OCI-LY7 (cell line): ENCODE data around the gene KDM2B. TPM values are rescaled to one million over a fixed set of nuclear protein-coding genes. Genes with fewer than 3 reads are reported as not detected.

Experiments used
- BruUV-seq: library from RNA; stranded (reverse); fragments of 400-500 nt; replicated peaks from 2 replicates; lab custom pipeline; 2021; lab: Mats Ljungman, UMichigan
- CTCF ChIA-PET: fragments of 300-600 bp; sonication (Branson Sonifier 250); formaldehyde crosslinking; loops from one replicate; lab custom pipeline; 2022; ENCODE audit warnings: antibody characterized with exemption; ENCODE audit not compliant: unreplicated experiment; lab: Charles Lee
- POLR2A ChIA-PET: fragments of 300-600 bp; sonication (Branson Sonifier 250); formaldehyde crosslinking; loops from one replicate; lab custom pipeline; 2022; ENCODE audit warnings: antibody characterized with exemption; lab: Charles Lee
- DNase-seq: peaks from one replicate; pipeline ENCODE4 v3.0.0-alpha.2; 2015; ENCODE audit warnings: low spot score
- H2AFZ ChIP-seq: fragments of 200-600 bp; sonication (generic), shearing (Covaris generic); 2 replicates; pipeline ENCODE4 v1.6.1; 2014; ENCODE audit warnings: mild to moderate bottlenecking, antibody characterized with exemption, low read length, moderate library complexity
- H3K27ac ChIP-seq: fragments of 200-600 bp; sonication (generic); 2 replicates; pipeline ENCODE4 v1.5.1; 2014; ENCODE audit warnings: mixed run types, low read depth, mild to moderate bottlenecking, moderate library complexity, low read length, inconsistent platforms; ENCODE audit not compliant: poor library complexity, severe bottlenecking
- H3K36me3 ChIP-seq: fragments of 200-600 bp; sonication (generic); 2 replicates; pipeline ENCODE4 v1.6.1; 2014; ENCODE audit warnings: mild to moderate bottlenecking, antibody characterized with exemption, low read length, moderate library complexity, mixed read lengths; ENCODE audit not compliant: insufficient read depth
- H3K4me1 ChIP-seq: fragments of 200-600 bp; sonication (generic); 2 replicates; pipeline ENCODE4 v1.5.1; 2014; ENCODE audit warnings: mild to moderate bottlenecking, low read length; ENCODE audit not compliant: insufficient read depth, poor library complexity, severe bottlenecking
- H3K4me2 ChIP-seq: fragments of 200-600 bp; sonication (generic); 2 replicates; pipeline ENCODE4 v1.6.1; 2014; ENCODE audit warnings: mild to moderate bottlenecking, low read length
- H3K4me3 ChIP-seq: fragments of 200-600 bp; sonication (generic); 2 replicates; pipeline ENCODE4 v1.5.1; 2014; ENCODE audit warnings: mild to moderate bottlenecking, low read depth, low read length; ENCODE audit not compliant: poor library complexity, severe bottlenecking
- H3K79me2 ChIP-seq: fragments of 200-600 bp; sonication (generic); 2 replicates; pipeline ENCODE4 v1.6.1; 2016; ENCODE audit warnings: low read depth, mild to moderate bottlenecking, low read length, moderate library complexity, mixed read lengths; ENCODE audit not compliant: insufficient read depth
- H3K9me2 ChIP-seq: fragments of 200-600 bp; sonication (generic); 2 replicates; pipeline ENCODE4 v1.6.1; 2016; ENCODE audit warnings: mild to moderate bottlenecking, low read length, mixed read lengths; ENCODE audit not compliant: insufficient read depth
- H3K9me3 ChIP-seq: fragments of 200-600 bp; sonication (generic); 2 replicates; pipeline ENCODE4 v1.6.1; 2014; ENCODE audit warnings: mild to moderate bottlenecking, mixed run types, low read length, mixed read lengths
- H4K20me1 ChIP-seq: fragments of 200-600 bp; sonication (generic); 2 replicates; pipeline ENCODE4 v1.6.1; 2014; ENCODE audit warnings: mild to moderate bottlenecking, antibody characterized with exemption, low read length, moderate library complexity, mixed read lengths; ENCODE audit not compliant: insufficient read depth
- CTCF ChIP-seq: fragments of 200-600 bp; sonication (generic); conservative IDR thresholded peaks from 2 replicates; pipeline ENCODE4 v1.5.1; 2014; ENCODE audit warnings: mild to moderate bottlenecking, antibody characterized with exemption, low read length, moderate library complexity, mixed read lengths
- EZH2phosphoT487 ChIP-seq: fragments of 200-600 bp; sonication (generic); IDR thresholded peaks from 2 replicates; pipeline ENCODE4 v1.6.1; 2018; ENCODE audit warnings: low read depth, borderline replicate concordance, mild to moderate bottlenecking, mixed run types, antibody characterized with exemption, low read length, moderate library complexity, mixed read lengths
- intact Hi-C: fragments of 100-400 bp; cut with micrococcal nuclease; formaldehyde crosslinking; loops from one replicate; pipeline ENCODE4 v1.10.0; 2022; ENCODE audit not compliant: unreplicated experiment
- total RNA-seq, 2 experiments: library from RNA; depleted of rRNA in 1 of 2; stranded (reverse); fragments of >200 nt in 1 of 2; shearing (Covaris generic) in 1 of 2; gene quantifications; 2 replicates each; pipeline ENCODE4 v1.2.3, GENCODE V29; 2014 to 2022

The KDM2B gene
- total RNA-seq, 2 experiments from 2014 or later, result 78.5 to 88.0 TPM

- no peak for DNase-seq
- no peak overlapping the region for H2AFZ ChIP-seq
- H3K27ac ChIP-seq, result no peak overlapping the region
- no peaks in the 10 kb centered on the region for H3K9me3 ChIP-seq
- TF ChIP-seq CTCF (no peak), EZH2phosphoT487 (no peak)
- CTCF ChIA-PET, result no interaction called here
- no peaks in the 10 kb centered on the region for H4K20me1 ChIP-seq
- no TSS peak for BruUV-seq
- intact Hi-C loops, result no loop called here
- no peak overlapping the region for H3K4me2 ChIP-seq
- POLR2A ChIA-PET, result no interaction called here
- H3K36me3 ChIP-seq, result peaks cover 46% of the 10 kb centered on the region; the same call in 1 of the 2 replicates
- no peak overlapping the region for H3K4me3 ChIP-seq
- H3K9me2 ChIP-seq, result no peaks in the 10 kb centered on the region
- no peaks in the 10 kb centered on the region for H3K79me2 ChIP-seq
- peaks cover 10% of the 10 kb centered on the region for H3K4me1 ChIP-seq
Observed at GRCh38 chr12:121509339-121509738, 71.5 kb downstream of the KDM2B start.

- H3K36me3 ChIP-seq, result peaks cover 48% of the 10 kb centered on the region; the same call in 1 of the 2 replicates
- H2AFZ ChIP-seq, result no peak overlapping the region
- ChIA-PET POLR2A (interaction anchor here (0.6 kb wide), 1 partner anchor 21 kb away, joined by 4 read pairs; no protein-coding TSS in a partner anchor), CTCF (no interaction called here)
- H3K79me2 ChIP-seq, result no peaks in the 10 kb centered on the region
- intact Hi-C loops, result no loop called here
- H3K27ac ChIP-seq, result no peak overlapping the region
- TF ChIP-seq CTCF, result no peak
- TF ChIP-seq EZH2phosphoT487, result no peak
- no peaks in the 10 kb centered on the region for H4K20me1 ChIP-seq
- H3K9me2 ChIP-seq, result no peaks in the 10 kb centered on the region
- no peak overlapping the region for H3K4me2 ChIP-seq
- H3K4me3 ChIP-seq, result no peak overlapping the region
- no peak for DNase-seq
- peaks cover 2% of the 10 kb centered on the region for H3K4me1 ChIP-seq
- no peaks in the 10 kb centered on the region for H3K9me3 ChIP-seq
- no TSS peak for BruUV-seq
Observed at GRCh38 chr12:121508533-121508932, 72.3 kb downstream of the KDM2B start.

DNA sequence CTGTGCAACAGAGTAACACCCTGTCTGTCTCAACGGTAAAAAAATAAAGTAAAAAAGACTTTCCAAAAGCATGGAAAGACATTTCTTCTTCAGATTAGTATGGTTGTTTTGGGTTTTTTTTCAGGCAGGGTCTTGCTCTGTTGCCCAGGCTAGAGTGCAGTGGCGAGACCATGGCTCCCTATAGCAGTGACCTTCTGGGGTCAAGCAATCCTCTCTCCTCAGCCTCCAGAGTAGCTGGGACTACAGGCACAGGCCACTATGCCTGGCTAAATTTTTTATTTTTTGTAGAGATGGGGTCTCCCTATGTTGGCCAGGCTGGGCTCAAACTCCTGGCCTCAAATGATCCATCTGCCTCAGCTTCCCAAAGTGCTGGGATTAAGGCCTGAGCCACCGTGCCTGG lies 72.8 kb downstream of the KDM2B start:
- DNase-seq, result no peak
- Histone ChIP-seq H3K4me3 (no peak overlapping the region), H3K79me2 (no peaks in the 10 kb centered on the region), H4K20me1 (no peaks in the 10 kb centered on the region), H3K27ac (no peak overlapping the region), H3K4me2 (no peak overlapping the region), H2AFZ (no peak overlapping the region), H3K4me1 (no peaks in the 10 kb centered on the region), H3K36me3 (peaks cover 47% of the 10 kb centered on the region; the same call in 1 of the 2 replicates), H3K9me2 (no peaks in the 10 kb centered on the region), H3K9me3 (no peaks in the 10 kb centered on the region)
- BruUV-seq, result no TSS peak
- POLR2A ChIA-PET, result no interaction called here
- TF ChIP-seq EZH2phosphoT487, result no peak
- no peak for TF ChIP-seq CTCF
- intact Hi-C loops, result no loop called here
- CTCF ChIA-PET, result no interaction called here
